K562 (cell line): Measurements from ENCODE around the gene NAPA. TPM values are rescaled to one million over a fixed set of nuclear protein-coding genes. Genes with fewer than 3 reads are reported as not detected.
A peak's percentile ranks its signal among the peaks of the same experiment; 100 is the strongest.

ENCODE experiments used
- ATAC-seq: fragments of 200-7000 bp; cut with Tn5 transposase; 3 replicates; pipeline ENCODE4 v1.9.1; 2020; ENCODE audit warnings: moderate library complexity
- BruUV-seq: library from RNA; stranded (reverse); fragments of 400-500 nt; replicated peaks from 2 replicates; lab custom pipeline; 2021; lab: Mats Ljungman, UMichigan
- CTCF ChIA-PET: fragments of 300-600 bp; formaldehyde crosslinking; extraction: SDS; loops from one replicate; lab custom pipeline; 2021; ENCODE audit warnings: low intra/inter-chr PET ratio; lab: Yijun Ruan, JAX
- POLR2A ChIA-PET: fragments of 300-600, 350-650 bp; sonication (Branson Sonifier 250); formaldehyde crosslinking; extraction: SDS; loops from one replicate; lab custom pipeline; 2021; ENCODE audit warnings: antibody characterized with exemption, inconsistent platforms; lab: Yijun Ruan, JAX
- DNase-seq, 4 experiments: peaks; one replicate each; pipeline versions ENCODE4 v3.0.0 to v3.0.0-alpha.2; 2011 to 2018; ENCODE audit warnings: low spot score in 3 of 4, mixed read lengths in 3 of 4; ENCODE audit errors: extremely low read depth in 1 of 4
- FAIRE-seq: peaks from 2 replicates; lab custom pipeline; 2011; peaks lifted over from hg19 to GRCh38; lab: Jason Lieb, UNC
- H2AFZ ChIP-seq: 2 replicates; pipeline ENCODE4 v1.6.0; 2011; ENCODE audit warnings: low read depth, low read length, control low read depth, inconsistent platforms
- H3K27ac ChIP-seq: fragments of 200-600 bp; 3 replicates; pipeline ENCODE4 v1.8.0; 2011; ENCODE audit warnings: low read depth, mild to moderate bottlenecking, control low read depth, inconsistent platforms, low read length, moderate library complexity, mixed read lengths; ENCODE audit errors: extremely low read depth
- H3K27me3 ChIP-seq, 2 experiments: fragments of 300-600 bp in 1 of 2; 2 replicates in 1 of 2; 3 replicates in 1 of 2; pipeline versions ENCODE4 v1.6.0 to v1.8.0; 2011; ENCODE audit warnings: inconsistent platforms in 2 of 2, low read length in 2 of 2, mild to moderate bottlenecking in 1 of 2, mixed read lengths in 1 of 2, moderate library complexity in 1 of 2; ENCODE audit not compliant: control insufficient read depth in 2 of 2, insufficient read depth in 2 of 2
- H3K36me3 ChIP-seq: fragments of 300-600 bp; 3 replicates; pipeline ENCODE4 v1.8.0; 2011; ENCODE audit warnings: mild to moderate bottlenecking, low read length, inconsistent platforms; ENCODE audit not compliant: control insufficient read depth, insufficient read depth
- H3K4me1 ChIP-seq, 2 experiments: fragments of 200-600 bp in 1 of 2; replicated peaks in 1 of 2; 2 replicates in 1 of 2; 3 replicates in 1 of 2; pipeline versions ENCODE4 v1.5.1 to v1.8.0; 2011; ENCODE audit warnings: inconsistent platforms in 2 of 2, low read length in 2 of 2, mild to moderate bottlenecking in 1 of 2, mixed read lengths in 1 of 2, moderate library complexity in 1 of 2; ENCODE audit not compliant: control insufficient read depth in 2 of 2, insufficient read depth in 2 of 2
- H3K4me2 ChIP-seq: 2 replicates; pipeline ENCODE4 v1.6.1; 2011; ENCODE audit warnings: low read length, control low read depth, inconsistent platforms, mixed read lengths; ENCODE audit not compliant: insufficient read depth
- H3K4me3 ChIP-seq: fragments of 200-600 bp; sonication (generic), shearing (Covaris generic); 2 replicates; pipeline ENCODE4 v1.5.1; 2016; ENCODE audit warnings: control low read depth, inconsistent platforms
- H3K79me2 ChIP-seq: fragments of 200-600 bp; 3 replicates; pipeline ENCODE4 v1.8.0; 2011; ENCODE audit warnings: low read length, inconsistent platforms; ENCODE audit not compliant: control insufficient read depth, insufficient read depth
- H3K9ac ChIP-seq, 2 experiments: 2 replicates each; pipeline versions ENCODE4 v1.6.0 to v1.6.1; 2011; ENCODE audit warnings: low read depth in 2 of 2, low read length in 2 of 2, control low read depth in 1 of 2, inconsistent platforms in 1 of 2, mild to moderate bottlenecking in 1 of 2, mixed read lengths in 1 of 2; ENCODE audit not compliant: insufficient read depth in 1 of 2
- H3K9me1 ChIP-seq: one replicate; pipeline ENCODE4 v1.6.0; 2011; ENCODE audit warnings: inconsistent platforms, mild to moderate bottlenecking, low read length, moderate library complexity; ENCODE audit not compliant: control insufficient read depth, insufficient read depth
- H3K9me3 ChIP-seq: replicated peaks from 2 replicates; pipeline ENCODE4 v1.5.1; 2011; ENCODE audit warnings: low read depth, low read length, inconsistent platforms; ENCODE audit not compliant: control insufficient read depth, insufficient read depth
- H4K20me1 ChIP-seq: replicated peaks from 2 replicates; pipeline ENCODE4 v1.6.1; 2011; ENCODE audit warnings: low read length, inconsistent platforms, mixed read lengths; ENCODE audit not compliant: control insufficient read depth, insufficient read depth
- HMG20A ChIP-seq: fragments of 450-650 bp; formaldehyde crosslinking; conservative IDR thresholded peaks from 2 replicates; pipeline ENCODE4 v1.4.0; 2020; ENCODE audit warnings: mild to moderate bottlenecking, mixed read lengths
- NR2C1 ChIP-seq, 2 experiments: fragments of 450-650 bp; IDR thresholded peaks; 2 replicates each; pipeline ENCODE4 v1.6.1; 2017; ENCODE audit warnings: mild to moderate bottlenecking in 2 of 2, antibody characterized with exemption in 1 of 2, inconsistent platforms in 1 of 2, missing compliant biosample characterization in 1 of 2, missing genetic modification characterization in 1 of 2
- RAD21 ChIP-seq, 2 experiments: fragments of 250-450 bp in 1 of 2; fragments of 450-650 bp in 1 of 2; sonication (Bioruptor Pico) in 1 of 2; formaldehyde crosslinking in 1 of 2; IDR thresholded peaks in 1 of 2; conservative IDR thresholded peaks in 1 of 2; 2 replicates each; pipeline versions ENCODE4 v1.4.0 to v1.8.0; 2020 to 2022; ENCODE audit warnings: mild to moderate bottlenecking in 2 of 2, moderate library complexity in 1 of 2
- RBM25 ChIP-seq: fragments of 200-400 bp; formaldehyde crosslinking; IDR thresholded peaks from 2 replicates; pipeline ENCODE4 v1.6.1; 2018; ENCODE audit warnings: low read length, low read depth, moderate library complexity; ENCODE audit not compliant: severe bottlenecking
- XRCC4 ChIP-seq: IDR thresholded peaks from one replicate; pipeline ENCODE4 v1.6.1; 2011; ENCODE audit not compliant: insufficient read depth, insufficient read length; ENCODE audit errors: extremely low read depth
- ZNF146 ChIP-seq: IDR thresholded peaks from one replicate; pipeline ENCODE4 v1.6.1; 2018; ENCODE audit warnings: missing compliant biosample characterization; ENCODE audit not compliant: unreplicated experiment
- WGBS: fragments of 100-300 bp; shearing (Covaris generic); methylation state at CpG from one replicate; pipeline ENCODE4 v1.1.6; 2016; ENCODE audit warnings: low coverage, mixed read lengths; ENCODE audit not compliant: insufficient coverage; ENCODE audit errors: missing lambda C conversion rate; 5-methylcytosine and 5-hydroxymethylcytosine counted together
- in situ Hi-C: fragments of 300-500 bp; cut with MboI; formaldehyde crosslinking; loops from 4 replicates; pipeline ENCODE4 v1.15.0; 2018; ENCODE audit warnings: inconsistent platforms, mixed read lengths
- intact Hi-C: fragments of 100-400 bp; cut with micrococcal nuclease; formaldehyde crosslinking; loops from 2 replicates; pipeline ENCODE4 v1.14.2; 2022
- polyA plus RNA-seq, 8 experiments: library from polyadenylated mRNA; depleted of rRNA in 4 of 8; stranded (reverse) in 5 of 8; unstranded in 3 of 8; fragments of >200 nt; fragmentation: Nextera tagmentation in 2 of 8; fragmentation: Illumina TruSeq in 1 of 8; extraction: Ambion mirVana in 2 of 8; extraction: Trizol in 1 of 8; gene quantifications; 2 replicates each; pipeline versions ENCODE4 v1.2.1 to v1.2.3, GENCODE V29; 2011 to 2014; ENCODE audit warnings: inconsistent platforms in 1 of 8, missing spikeins in 1 of 8
- total RNA-seq, 7 experiments: library from RNA; depleted of rRNA in 6 of 7; stranded (reverse); fragments of >200 nt in 6 of 7; fragmentation: Illumina TruSeq in 2 of 7; extraction: Trizol in 2 of 7; gene quantifications; 2 replicates each; pipeline versions ENCODE4 v1.2.1 to v1.2.3, GENCODE V29; 2011 to 2021; ENCODE audit warnings: low replicate concordance in 1 of 7
- TF ChIP-seq, protein P1 (sequence below): fragments of 250-450 bp; sonication (Bioruptor Pico); IDR thresholded peaks from 2 replicates; pipeline ENCODE4 v1.8.0; 2021; ENCODE audit warnings: borderline replicate concordance, mild to moderate bottlenecking, moderate library complexity; ENCODE audit not compliant: poor library complexity, severe bottlenecking

Gene NAPA
- total and polyA plus RNA-seq, 9 of the 15 experiments (the other 6 are each of a cell fraction or from before 2014, with no cell fraction given) = 5.4 to 98.6 (median 77.5) TPM

DNA sequence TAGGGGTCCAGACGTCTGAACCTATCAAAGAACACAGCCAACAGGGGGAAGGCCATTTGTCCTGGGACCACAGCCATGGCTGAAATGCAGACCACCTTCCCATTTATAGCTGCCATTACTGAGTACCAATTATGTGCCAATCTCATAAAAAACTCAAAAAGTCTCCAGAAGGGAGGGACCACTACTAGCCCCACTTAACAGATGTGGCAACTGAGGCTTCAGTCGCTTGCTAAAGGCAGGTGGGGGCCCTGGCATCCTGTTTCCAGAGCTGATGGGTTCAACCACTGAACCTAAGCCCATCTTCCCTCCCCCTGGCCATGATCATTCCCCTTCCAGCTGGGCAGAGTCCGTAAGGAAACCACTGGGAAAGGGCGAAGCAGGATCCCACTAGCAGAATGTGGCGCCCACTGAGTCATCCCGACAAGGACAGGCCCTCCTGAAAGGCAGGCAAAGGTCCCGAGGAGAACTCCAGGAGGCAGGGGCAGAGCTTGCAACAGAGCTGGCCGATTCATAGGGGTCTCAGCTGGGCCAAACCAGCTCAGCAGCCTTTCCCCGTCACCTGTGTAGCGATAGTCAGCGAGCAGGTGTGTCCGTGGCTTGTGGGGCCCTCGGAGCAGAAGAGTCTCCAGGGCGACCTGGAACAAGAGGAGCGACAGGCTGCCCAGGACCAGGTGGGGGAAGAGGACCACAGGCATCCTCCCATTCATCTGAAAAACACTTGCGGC lies 14.3 kb upstream of the NAPA start (continued):
- TF ChIP-seq NR2C1 (IDR thresholded peaks at IDR 0.05) (no peak), NR2C1 (tag; IDR thresholded peaks at IDR 0.05) (no peak), RAD21 (CRISPR knock-in tag; conservative IDR thresholded peaks at IDR 0.05 in 1 of 2, IDR thresholded peaks at IDR 0.05 in 1 of 2) (no peak), HMG20A (CRISPR knock-in tag) (no peak)
- TF ChIP-seq, protein P1, sequence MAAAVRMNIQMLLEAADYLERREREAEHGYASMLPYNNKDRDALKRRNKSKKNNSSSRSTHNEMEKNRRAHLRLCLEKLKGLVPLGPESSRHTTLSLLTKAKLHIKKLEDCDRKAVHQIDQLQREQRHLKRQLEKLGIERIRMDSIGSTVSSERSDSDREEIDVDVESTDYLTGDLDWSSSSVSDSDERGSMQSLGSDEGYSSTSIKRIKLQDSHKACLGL (CRISPR knock-in tag) = no peak

DNA sequence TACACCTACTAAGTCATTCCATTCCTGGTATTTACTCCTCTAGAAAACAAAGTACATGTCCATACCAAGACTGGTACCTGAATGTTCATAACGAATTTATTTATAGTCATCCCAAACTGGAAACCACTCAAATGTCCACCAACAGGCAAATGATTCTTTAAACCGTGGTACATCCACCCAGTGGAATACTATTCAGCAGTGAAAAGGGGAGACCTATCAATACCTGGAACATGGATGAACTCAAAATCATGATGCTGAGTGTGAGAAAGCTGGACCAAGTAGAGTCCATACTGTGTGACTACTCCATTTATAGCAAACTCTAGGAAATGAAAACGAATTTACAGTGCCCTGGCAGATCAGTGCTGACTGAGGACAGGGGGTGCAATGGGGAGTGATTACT lies 11.9 kb upstream of the NAPA start:
- CTCF ChIA-PET = no interaction called here
- peaks cover 2 to 6% of the 10 kb centered on the region in 2 experiments; a peak in 4 of 5 replicates for H3K27me3 ChIP-seq
- no peaks in the 10 kb centered on the region for H3K9me1 ChIP-seq
- no peak overlapping the region for H3K4me2 ChIP-seq
- TF ChIP-seq XRCC4 (no peak), RBM25 (peak; percentile 41), ZNF146 (CRISPR knock-in tag) (peak; percentile 87)
- TF ChIP-seq, all 486 proteins: peak for 2
- Histone ChIP-seq H2AFZ (no peak overlapping the region), H3K4me3 (no peak overlapping the region), H3K27ac (no peak overlapping the region), H3K9ac (no peak overlapping the region), H4K20me1 (no peaks in the 10 kb centered on the region), H3K4me1 (peaks cover 7 to 8% of the 10 kb centered on the region in 2 experiments), H3K79me2 (no peaks in the 10 kb centered on the region), H3K9me3 (no peaks in the 10 kb centered on the region), H3K36me3 (no peaks in the 10 kb centered on the region)
- ATAC-seq (no peak), DNase-seq (no peak), FAIRE-seq (no peak)
- no TSS peak for BruUV-seq
- POLR2A ChIA-PET = interaction anchor here (0.6 kb wide), 1 partner anchor 35 kb away, joined by 3 read pairs; no protein-coding TSS in a partner anchor
- in situ Hi-C loops = no loop called here
- intact Hi-C loops = no loop called here
- WGBS = 2% methylated on average over 3 of the region's 3 CpGs
